ENCODE measurements around the gene RBM33.

RBM33 gene

DNA sequence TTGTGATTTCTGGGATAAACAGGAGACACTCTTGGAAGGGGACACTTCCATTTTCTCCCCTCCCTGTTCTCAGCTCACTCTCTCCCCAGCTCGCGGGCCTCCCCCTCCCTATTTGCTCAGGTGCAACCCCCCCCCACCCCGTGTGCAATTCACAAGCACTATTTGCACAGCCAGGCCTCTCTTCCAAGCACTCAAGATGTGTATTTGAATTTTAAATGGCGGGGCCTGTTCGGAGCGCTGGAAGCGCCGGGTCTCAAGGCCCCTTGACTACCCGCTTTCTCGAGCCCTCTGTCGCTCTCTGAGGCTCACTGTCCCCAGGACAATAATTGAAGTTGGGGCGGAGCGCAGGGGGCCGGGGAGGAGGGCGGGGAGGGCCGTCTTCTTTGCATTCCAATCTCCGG is 160.0 kb downstream of the RBM33 start:
- in situ Hi-C loops (cut with MboI; ENCODE audit: low sequenced_read_pairs), result loop anchor here (25.0 kb wide), 1 partner anchor 1008 kb away; no protein-coding TSS in a partner anchor

DNA sequence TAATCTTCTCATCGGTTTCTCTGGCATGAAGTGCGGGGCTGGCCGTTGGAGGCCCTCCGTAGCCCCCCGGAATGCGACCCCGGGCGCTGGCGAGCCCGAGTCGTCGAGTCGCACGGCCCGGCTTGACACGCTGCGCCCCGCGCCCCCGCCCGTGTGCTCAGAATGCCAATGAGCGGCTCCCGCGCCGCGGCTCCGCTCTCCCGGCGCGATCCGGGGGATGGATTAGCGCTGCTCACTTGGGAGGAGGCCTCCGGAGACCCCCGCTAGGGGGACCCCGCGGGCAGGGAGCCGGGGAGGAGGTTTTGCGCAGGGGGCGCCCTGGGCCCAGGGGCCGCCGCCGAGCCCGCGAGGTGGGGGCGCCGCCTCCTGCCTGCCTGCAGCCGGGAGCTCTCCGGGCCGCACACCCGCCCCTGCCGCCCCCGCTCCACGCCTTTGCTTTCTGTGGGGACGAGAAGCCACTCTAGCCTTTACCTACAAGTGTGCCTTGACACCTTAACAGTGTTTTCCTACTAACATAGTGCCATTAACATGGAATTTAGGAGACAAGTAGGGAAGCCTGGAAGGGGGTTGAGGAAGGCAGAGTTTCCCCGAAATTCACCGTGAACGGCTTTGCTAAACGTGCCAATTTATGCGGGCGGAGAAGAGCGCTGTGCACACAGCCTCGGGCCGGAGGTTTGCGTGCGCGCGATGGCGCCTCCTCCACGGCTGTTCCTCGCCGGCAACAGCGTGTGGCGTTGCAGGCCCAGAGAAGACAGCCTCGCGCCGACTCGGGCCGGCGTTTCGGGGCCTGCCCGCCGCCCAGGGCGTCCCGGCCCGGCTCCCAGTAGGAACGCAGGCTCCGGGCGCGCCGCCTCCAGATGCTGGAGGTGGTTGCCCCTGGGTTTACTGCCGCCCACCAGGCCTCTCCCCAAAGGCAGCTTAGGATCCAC is 160.7 kb downstream of the RBM33 start:
- in situ Hi-C loops (cut with MboI; ENCODE audit: low sequenced_read_pairs), result loop anchor here (25.0 kb wide), 1 partner anchor 1007 kb away; no protein-coding TSS in a partner anchor

DNA sequence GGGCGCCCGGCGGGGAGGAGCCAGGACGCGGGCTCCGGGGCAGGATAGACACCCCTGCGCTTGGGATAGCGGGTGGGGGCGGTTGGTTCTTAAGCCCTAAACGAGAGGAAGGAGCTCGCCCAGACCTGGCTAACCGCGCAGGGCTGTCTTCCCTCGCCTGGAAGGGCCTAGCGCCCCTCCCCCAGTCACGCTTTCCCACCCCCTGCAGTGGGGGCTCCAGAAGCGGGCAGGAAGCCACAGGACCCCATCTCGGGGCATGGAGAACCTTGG is 161.3 kb downstream of the RBM33 start:
- in situ Hi-C loops (cut with MboI; ENCODE audit: low sequenced_read_pairs), result loop anchor here (25.0 kb wide), 1 partner anchor 1007 kb away; no protein-coding TSS in a partner anchor

DNA sequence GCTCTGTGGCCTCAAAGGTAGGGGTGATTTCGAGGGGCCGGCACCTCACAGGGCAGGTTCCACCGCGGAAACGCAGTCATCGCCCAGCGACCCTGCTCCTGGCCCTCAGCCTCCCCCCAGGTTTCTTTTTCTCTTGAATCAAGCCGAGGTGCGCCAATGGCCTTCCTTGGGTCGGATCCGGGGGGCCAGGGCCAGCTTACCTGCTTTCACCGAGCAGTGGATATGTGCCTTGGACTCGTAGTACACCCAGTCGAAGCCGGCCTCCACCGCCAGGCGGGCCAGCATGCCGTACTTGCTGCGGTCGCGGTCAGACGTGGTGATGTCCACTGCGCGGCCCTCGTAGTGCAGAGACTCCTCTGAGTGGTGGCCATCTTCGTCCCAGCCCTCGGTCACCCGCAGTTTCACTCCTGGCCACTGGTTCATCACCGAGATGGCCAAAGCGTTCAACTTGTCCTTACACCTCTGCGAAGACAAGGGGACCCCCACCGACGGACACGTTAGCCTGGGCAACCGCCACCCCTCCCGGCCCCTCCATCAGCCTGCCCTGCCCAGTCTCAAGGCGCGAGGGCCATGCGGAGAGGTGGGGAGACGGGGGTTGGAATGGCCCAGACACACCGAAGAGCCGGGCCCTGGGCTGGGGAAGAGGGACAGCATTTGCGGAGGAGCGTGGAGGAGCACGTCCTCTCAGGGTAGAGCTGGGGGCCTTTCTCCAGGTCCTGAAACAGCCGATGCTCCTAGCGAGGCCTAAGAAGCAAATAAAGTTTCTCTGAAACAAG is 161.8 kb downstream of the RBM33 start:
- in situ Hi-C loops (cut with MboI; ENCODE audit: low sequenced_read_pairs), result loop anchor here (25.0 kb wide), 1 partner anchor 1006 kb away; no protein-coding TSS in a partner anchor

DNA sequence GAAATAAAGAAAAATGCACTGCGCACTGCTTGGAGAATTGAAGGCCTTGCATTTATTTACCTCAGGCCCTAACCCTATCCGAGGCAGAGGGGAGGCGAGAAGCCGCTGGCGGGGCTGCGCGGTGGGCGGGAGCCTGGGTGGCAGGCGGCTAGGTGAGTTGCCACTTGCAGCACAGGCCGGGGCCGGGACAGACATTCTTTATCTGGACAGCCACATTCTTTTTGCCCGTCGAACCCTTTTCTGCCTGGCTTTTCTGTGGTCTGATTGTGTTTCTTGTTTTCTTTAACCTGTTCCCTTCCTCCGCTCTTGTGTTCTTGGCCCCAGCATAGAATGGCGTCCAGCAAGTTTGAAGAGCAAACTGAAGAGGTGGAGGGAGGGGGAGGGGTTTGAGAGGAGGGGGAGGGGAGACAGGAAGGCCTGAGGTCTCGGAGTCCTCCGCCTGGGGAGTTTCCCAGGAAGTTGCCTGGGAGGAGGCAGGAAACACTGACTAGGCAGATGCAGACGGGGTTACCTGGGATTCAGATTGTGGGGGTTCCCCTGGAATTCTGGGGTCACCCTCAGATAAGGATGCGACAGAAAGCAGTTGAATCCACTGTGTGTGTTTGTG is 162.7 kb downstream of the RBM33 start:
- in situ Hi-C loops (cut with MboI; ENCODE audit: low sequenced_read_pairs), result loop anchor here (25.0 kb wide), 1 partner anchor 1005 kb away; no protein-coding TSS in a partner anchor

DNA sequence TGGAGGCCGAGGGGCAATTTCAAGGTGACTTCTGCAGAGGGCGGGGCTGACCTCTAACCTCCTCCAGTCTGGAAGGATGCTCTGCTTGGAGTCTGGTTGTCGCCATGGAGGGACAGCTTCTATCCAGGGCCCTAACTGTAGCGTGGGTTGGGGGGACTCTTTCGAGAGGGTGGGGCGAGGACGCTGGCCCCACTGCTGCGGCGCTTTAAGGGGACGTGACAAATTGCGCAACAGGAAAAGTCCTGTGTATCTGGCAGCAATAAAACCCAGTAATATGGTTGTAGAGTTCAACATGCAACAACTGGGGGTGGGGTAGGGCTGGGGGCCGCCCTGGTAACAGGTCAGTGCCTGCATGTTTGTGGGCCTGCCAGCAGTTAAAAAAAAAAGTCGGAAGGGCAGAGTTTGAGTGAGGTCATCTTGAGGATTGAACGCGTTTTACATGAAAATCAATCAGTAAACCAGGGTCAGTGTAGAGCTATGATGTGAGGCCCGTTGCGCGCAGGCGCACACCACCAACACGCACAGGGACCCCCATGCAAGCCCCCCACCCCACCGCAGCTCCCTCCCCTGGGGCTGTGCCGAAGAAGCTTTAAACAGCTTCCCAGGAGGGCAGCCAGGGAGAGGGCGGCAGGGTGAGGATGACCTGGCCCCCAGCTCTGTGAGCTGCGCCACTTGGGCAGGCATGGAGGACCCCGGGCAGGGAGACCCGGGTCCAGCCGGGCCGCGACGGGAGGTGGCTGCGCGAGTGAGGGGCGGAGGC is 163.5 kb downstream of the RBM33 start:
- in situ Hi-C loops (cut with MboI; ENCODE audit: low sequenced_read_pairs), result loop anchor here (25.0 kb wide), 1 partner anchor 1004 kb away; no protein-coding TSS in a partner anchor

DNA sequence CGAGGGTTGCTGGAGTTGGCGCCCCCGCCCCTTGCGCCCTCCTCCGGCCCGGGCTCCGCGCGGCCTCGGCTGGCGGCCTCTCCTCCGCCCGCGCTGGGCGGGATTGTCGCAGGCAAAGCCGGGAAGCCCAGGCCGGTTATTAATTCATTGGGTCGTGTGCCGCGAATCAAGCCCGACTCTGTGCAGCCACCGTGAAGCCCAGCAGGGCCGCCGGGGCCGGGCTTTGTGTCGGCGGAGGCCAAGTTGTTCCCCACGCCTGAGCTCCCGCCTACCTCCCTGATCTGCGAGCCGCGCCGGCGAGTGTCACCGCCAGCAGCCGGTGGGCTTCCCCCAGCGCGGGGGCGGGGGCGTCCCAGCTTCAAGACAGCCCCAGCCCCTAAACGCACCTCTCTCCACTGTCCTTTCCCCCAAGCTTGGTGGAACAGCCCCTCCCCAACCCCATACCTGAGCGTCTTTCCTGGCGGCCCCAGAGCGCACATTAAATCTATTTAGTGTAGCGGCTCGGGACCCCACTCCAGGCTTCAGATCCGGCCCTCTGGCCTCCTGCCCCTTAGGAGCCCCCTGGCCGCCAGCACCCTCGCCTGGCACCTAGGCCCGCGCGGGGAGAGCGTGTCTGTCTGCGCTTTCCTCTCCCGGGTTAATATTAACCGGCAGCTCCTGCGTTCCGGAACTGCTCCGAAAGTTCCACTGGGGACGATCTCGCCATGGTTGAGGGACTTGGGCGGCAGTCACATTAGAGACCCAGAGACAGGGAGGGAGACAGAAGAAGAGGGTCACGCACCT is 164.3 kb downstream of the RBM33 start:
- in situ Hi-C loops (cut with MboI; ENCODE audit: low sequenced_read_pairs), result loop anchor here (25.0 kb wide), 1 partner anchor 1004 kb away; no protein-coding TSS in a partner anchor

DNA sequence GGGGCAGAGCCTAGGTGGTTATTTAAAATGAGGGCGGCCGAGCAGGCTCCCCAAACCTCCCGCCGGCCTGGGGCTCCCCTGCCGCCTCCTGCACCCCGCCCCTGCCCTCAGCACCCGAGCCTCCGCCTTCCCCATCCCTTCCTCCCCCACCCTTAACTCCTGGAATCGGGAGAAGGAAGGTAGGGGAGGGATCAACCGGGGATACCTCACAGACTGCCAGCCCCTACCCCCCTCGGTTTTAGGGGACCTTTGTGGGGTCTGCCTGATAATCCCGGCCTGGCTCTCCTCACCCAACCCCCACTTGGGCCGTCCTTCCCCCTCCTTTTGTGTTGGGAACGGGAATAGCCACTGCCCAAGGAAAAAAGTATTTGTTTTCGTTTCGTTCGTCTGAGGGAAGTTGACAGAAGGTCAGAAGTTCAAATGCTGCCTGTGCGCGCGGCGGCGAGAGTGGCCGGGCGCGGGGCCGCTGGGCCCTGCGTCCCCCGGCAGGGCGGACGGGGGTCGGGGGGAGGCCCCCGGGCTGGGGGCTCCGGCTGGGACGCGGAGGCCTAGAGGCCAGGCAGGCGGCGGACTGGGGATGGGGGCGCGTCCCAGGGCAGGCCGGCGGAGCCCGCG is 165.0 kb downstream of the RBM33 start:
- in situ Hi-C loops (cut with MboI; ENCODE audit: low sequenced_read_pairs), result loop anchor here (25.0 kb wide), 1 partner anchor 1003 kb away; no protein-coding TSS in a partner anchor

DNA sequence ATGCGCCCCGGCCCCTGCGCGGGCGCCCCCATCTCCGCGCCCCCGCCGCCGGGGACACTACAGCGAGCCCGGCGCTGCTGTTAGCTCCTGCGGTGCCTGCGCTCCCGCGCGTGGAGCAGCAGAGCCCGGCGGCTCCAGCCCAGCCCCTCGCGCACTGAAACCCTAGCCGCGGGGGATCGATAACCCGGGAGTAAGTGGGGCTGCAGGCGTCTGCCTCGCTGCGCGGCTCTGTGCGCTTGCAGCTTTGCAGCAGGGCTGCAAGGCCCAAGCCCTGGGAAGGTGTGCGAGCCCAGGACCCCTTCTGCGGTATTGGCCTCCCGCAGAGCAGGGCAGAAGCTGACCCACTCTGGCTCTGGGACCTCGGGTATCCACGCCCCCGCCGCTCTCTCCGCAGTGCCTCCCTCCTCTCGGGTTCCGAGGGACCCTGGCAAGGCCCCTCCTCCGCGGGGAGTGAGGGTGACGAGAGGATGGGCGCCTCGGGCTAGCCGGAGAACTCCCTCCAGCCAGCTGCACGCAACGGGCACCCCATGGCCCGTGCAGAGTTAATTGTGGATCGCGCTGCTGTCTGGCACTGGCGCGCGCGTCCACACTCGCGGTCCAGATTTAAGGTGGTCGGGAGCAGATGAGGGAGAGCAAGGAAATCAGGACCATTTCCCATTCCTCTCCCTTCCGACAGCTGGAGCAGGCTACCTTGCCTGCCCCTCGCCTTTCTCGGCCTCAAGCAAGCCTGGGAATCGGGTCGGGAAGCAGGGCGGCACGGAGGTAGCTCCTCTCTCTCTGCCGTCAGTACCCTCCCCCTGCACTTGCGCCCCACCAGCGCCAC is 165.7 kb downstream of the RBM33 start:
- in situ Hi-C loops (cut with MboI; ENCODE audit: low sequenced_read_pairs), result loop anchor here (25.0 kb wide), 1 partner anchor 1002 kb away; no protein-coding TSS in a partner anchor

DNA sequence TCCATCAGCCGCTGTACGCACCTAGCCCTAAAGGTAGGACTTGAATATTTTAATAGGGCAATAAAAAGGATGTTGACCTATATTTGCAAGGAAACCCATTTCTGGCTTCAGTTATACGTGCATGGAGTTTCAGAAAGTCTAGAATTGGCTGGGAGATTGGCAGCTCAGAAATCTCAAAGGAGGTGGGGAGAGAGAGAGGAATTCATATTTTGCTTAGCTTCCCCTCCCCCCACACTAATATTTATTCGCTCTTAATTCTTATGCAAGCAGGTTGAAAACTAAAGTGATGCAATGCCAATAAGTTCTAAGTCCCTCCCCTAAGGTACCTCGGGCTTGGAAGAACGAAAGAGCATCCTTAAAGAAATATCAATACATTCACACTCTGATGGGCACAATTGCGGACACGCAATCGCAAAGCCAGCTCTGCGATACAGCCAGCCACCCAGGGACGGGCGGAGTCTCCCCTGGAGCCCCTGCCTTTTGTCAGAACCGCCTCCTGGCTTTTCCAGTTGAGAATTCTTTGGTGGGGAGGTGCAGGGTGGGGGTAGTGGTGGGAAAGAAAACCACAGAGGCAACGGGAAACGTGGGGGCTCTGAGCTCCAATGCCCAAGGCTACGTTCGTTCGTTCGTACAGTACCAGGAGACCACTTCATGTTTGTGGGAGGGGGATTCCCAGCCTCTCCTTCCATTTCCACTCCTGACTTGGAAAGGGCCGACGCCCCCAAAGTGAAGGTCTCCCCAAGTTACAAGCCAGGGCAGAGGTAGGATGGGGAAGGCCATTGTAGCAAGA is 166.5 kb downstream of the RBM33 start:
- in situ Hi-C loops (cut with MboI; ENCODE audit: low sequenced_read_pairs), result loop anchor here (25.0 kb wide), 1 partner anchor 1001 kb away; no protein-coding TSS in a partner anchor

DNA sequence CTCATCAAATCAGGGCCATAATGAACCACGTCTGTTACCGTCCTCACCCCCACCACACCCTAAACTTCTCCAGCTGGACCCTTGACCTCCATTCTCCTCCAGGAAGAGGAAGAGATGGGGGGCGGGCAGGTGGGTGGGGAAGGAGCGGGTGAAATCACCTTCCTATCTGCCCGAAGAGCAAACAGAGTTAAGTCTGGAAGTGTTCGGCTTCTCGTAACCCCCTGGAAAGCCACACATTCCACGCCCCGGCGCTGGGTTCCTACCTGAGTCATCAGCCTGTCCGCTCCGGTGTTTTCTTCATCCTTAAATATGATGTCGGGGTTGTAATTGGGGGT is 167.1 kb downstream of the RBM33 start:
- in situ Hi-C loops (cut with MboI; ENCODE audit: low sequenced_read_pairs), result loop anchor here (25.0 kb wide), 1 partner anchor 1001 kb away; no protein-coding TSS in a partner anchor

DNA sequence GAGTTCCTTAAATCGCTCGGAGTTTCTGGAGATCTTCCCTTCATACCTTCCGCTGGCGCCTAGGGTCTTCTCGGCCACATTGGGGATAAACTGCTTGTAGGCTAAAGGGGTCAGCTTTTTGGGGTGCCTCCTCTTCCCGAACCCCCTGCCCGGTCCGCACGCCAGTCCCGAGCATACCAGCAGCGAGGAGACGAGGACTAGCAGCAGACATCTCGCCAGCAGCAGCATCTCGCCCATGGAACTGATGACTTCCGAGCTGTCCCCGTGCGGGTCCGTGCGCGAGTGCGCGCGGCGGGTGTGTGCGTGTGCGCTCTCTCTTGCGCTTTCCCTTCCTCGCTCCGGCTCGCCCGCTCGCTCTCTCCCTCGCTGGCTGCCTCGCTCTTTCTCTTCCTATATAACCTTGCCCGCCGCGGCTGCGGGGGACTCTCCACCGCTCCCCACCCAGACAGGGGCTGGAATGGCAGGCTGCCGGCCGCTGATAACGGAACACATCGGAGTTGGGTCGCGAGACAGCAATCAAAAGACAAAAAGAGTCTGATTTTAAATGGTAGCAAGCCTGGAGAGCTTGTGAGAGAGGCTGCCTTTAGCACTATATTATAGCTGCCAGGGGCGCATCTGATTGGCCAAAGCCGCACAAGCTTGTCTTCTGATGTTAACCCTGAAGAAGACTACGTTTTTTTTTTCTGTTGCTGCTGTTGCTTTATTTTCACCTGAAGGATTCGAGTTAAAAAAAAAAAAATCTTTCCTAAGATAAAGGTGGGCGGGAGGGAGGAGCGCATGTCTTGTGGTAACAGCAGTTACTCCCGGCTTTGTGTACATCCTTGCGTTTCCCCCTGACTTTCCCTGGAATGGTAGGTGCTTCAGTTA is 167.7 kb downstream of the RBM33 start, which contains the start of gene SHH:
TSS of gene SHH (minus strand) at position 569 of the 867 bp plus-strand sequence. CDS start at position 228, 341 bp downstream.
- in situ Hi-C loops (cut with MboI; ENCODE audit: low sequenced_read_pairs), result loop anchor here (25.0 kb wide), 1 partner anchor 1000 kb away; no protein-coding TSS in a partner anchor

DNA sequence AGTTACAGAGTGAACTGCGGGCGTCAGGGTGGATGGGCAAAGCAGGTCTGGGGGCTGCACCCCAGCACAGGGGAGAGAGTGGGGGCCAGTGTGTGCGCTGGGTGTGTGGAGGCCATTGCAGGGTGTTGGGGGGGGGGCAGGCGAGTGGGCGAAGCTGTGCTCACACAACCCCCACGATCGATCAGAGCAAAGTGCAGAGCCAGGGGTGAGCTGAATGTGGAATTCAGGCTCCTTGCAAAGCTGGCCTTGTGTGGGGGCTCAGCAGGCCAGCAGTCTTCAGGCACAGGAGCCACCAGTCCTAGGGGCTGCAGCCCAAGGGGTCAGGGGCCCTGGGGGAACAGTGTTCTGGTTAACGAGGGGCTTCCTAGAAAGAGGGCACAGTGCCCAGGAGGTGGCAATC is 168.7 kb downstream of the RBM33 start:
- in situ Hi-C loops (cut with MboI; ENCODE audit: low sequenced_read_pairs), result loop anchor here (25.0 kb wide), 1 partner anchor 999 kb away; no protein-coding TSS in a partner anchor

DNA sequence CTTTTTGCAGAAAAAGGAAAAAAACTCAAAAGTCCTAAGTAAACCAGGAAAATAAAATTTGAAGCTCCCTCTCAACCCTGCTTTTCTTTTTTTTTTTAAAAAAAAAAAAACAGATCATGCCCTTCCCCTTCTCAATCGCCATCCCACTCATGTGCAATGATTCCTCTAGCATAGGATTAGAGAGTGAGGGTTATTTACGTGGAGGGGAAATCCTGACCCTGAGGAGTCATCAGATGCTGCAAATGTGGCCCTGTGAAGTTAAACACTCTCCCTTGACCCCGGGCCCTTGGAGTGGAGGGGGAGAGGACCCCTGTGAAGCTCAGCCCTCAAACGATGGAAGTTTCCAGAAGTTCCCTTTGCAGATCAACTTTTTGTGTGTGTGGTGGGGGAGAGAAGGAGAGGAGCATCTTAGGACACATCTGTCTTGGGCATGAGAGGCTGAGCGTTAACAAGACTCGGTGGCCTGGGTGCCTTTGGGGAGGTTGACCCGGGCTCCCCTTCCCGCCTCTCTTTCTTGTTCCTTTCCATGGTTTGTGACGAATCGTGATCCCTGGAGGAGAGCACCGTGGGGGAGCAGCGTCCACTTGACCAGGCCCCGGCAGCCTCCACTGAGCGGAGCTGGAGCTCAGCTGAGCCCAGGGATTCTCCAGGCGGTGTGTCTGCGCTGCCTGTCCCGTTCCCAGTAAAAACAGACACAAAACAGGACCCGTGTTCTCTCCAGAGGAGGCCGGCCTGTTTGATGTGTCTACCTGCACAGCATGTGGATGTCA is 169.3 kb downstream of the RBM33 start:
- in situ Hi-C loops (cut with MboI; ENCODE audit: low sequenced_read_pairs), result loop anchor here (25.0 kb wide), 1 partner anchor 999 kb away; no protein-coding TSS in a partner anchor

Measured in HL-60/S4 treated with phorbol 12-myristate 13-acetate at 8.2 ng/mL for 4 days and 3 days (cell line).